HCT116 (cell line): ENCODE measurements around the gene CNTF. TPM values are rescaled to one million over a fixed set of nuclear protein-coding genes. Genes with fewer than 3 reads are reported as not detected.

Experiments used
- ATAC-seq: fragments of 200-7000 bp; cut with Tn5 transposase; 2 replicates; pipeline ENCODE4 v1.9.1; 2020; ENCODE audit warnings: mild to moderate bottlenecking, moderate library complexity
- BruUV-seq: library from RNA; stranded (reverse); fragments of 400-500 nt; replicated peaks from 2 replicates; lab custom pipeline; 2021; lab: Mats Ljungman, UMichigan
- CTCF ChIA-PET: fragments of 300-600 bp; sonication (Branson Sonifier 250); formaldehyde crosslinking; loops from one replicate; lab custom pipeline; 2021; ENCODE audit warnings: antibody characterized with exemption; lab: Charles Lee
- POLR2A ChIA-PET: fragments of 300-600, 350-600 bp; sonication (Branson Sonifier 250); formaldehyde crosslinking; loops from one replicate; lab custom pipeline; 2021; ENCODE audit warnings: antibody characterized with exemption; lab: Charles Lee
- RAD21 ChIA-PET, 2 experiments: fragments of 300-600 bp; sonication (Branson Sonifier 250); formaldehyde crosslinking; loops; one replicate each; lab custom pipeline; 2023; ENCODE audit warnings: low total read pairs in 2 of 2; ENCODE audit not compliant: uncharacterized antibody in 2 of 2, unreplicated experiment in 2 of 2, low non-redundant PET in 1 of 2; lab: Charles Lee
- DNase-seq: peaks from one replicate; pipeline ENCODE4 v3.0.0-alpha.2; 2010; ENCODE audit warnings: low read depth, low spot score
- H2AFZ ChIP-seq: fragments of 200-600 bp; shearing (Covaris generic), sonication (generic); 2 replicates; pipeline ENCODE4 v1.6.1; 2017; ENCODE audit warnings: low read depth, mixed run types, mixed read lengths, antibody characterized with exemption, low read length; ENCODE audit not compliant: poor library complexity, severe bottlenecking
- H3K27ac ChIP-seq: 2 replicates; pipeline ENCODE4 v1.5.1; 2012; ENCODE audit warnings: low read depth, low read length
- H3K27me3 ChIP-seq: fragments of 200-600 bp; sonication (generic); 2 replicates; pipeline ENCODE4 v1.6.1; 2016; ENCODE audit warnings: mixed run types, low read length, mixed read lengths; ENCODE audit not compliant: insufficient read depth
- H3K36me3 ChIP-seq, 2 experiments: fragments of 200-500 bp in 1 of 2; fragments of 200-600 bp in 1 of 2; sonication (Bioruptor generic) in 1 of 2; sonication (generic) in 1 of 2; 2 replicates each; pipeline versions ENCODE4 v1.5.1 to v1.6.1; 2014 to 2016; ENCODE audit warnings: low read length in 2 of 2, inconsistent platforms in 1 of 2, mixed read lengths in 1 of 2, mixed run types in 1 of 2; ENCODE audit not compliant: insufficient read depth in 2 of 2, control insufficient read depth in 1 of 2
- H3K4me1 ChIP-seq, 2 experiments: fragments of 200-600 bp in 1 of 2; sonication (generic) in 1 of 2; 2 replicates each; pipeline versions ENCODE4 v1.5.1 to v1.6.1; 2012 to 2017; ENCODE audit warnings: low read length in 2 of 2, inconsistent platforms in 1 of 2, mild to moderate bottlenecking in 1 of 2, mixed read lengths in 1 of 2, mixed run types in 1 of 2, moderate library complexity in 1 of 2; ENCODE audit not compliant: insufficient read depth in 2 of 2, control insufficient read depth in 1 of 2
- H3K4me2 ChIP-seq: fragments of 200-600 bp; sonication (generic); 2 replicates; pipeline ENCODE4 v1.6.1; 2017; ENCODE audit warnings: mixed run types, low read length, mixed read lengths
- H3K4me3 ChIP-seq, 2 experiments: fragments of 200-600 bp in 1 of 2; sonication (generic) in 1 of 2; replicated peaks in 1 of 2; 2 replicates each; pipeline ENCODE4 v1.5.1; 2011 to 2016; ENCODE audit warnings: low read length in 2 of 2, control low read depth in 1 of 2, low read depth in 1 of 2, mild to moderate bottlenecking in 1 of 2, mixed read lengths in 1 of 2, mixed run types in 1 of 2
- H3K79me2 ChIP-seq: fragments of 200-600 bp; sonication (generic); 2 replicates; pipeline ENCODE4 v1.6.1; 2017; ENCODE audit warnings: mild to moderate bottlenecking, mixed run types, low read length, moderate library complexity, mixed read lengths; ENCODE audit not compliant: insufficient read depth
- H3K9ac ChIP-seq: fragments of 200-600 bp; sonication (generic); 2 replicates; pipeline ENCODE4 v1.6.1; 2016; ENCODE audit warnings: low read length, mixed read lengths
- H3K9me2 ChIP-seq: fragments of 200-600 bp; sonication (generic), shearing (Covaris generic); 2 replicates; pipeline ENCODE4 v1.6.1; 2017; ENCODE audit warnings: mixed run types, mild to moderate bottlenecking, moderate library complexity; ENCODE audit not compliant: insufficient read depth
- H3K9me3 ChIP-seq, 2 experiments: fragments of 200-500 bp in 1 of 2; fragments of 200-600 bp in 1 of 2; sonication (Bioruptor generic) in 1 of 2; sonication (generic) in 1 of 2; 2 replicates each; pipeline ENCODE4 v1.6.1; 2014 to 2017; ENCODE audit warnings: low read length in 2 of 2, mixed read lengths in 2 of 2, inconsistent platforms in 1 of 2, low read depth in 1 of 2, mild to moderate bottlenecking in 1 of 2, mixed run types in 1 of 2, moderate library complexity in 1 of 2; ENCODE audit not compliant: control insufficient read depth in 1 of 2, insufficient read depth in 1 of 2
- H4K20me1 ChIP-seq: fragments of 200-600 bp; sonication (generic), shearing (Covaris generic); 2 replicates; pipeline ENCODE4 v1.6.1; 2017; ENCODE audit warnings: mixed run types, mild to moderate bottlenecking, moderate library complexity; ENCODE audit not compliant: insufficient read depth
- CBX3 ChIP-seq: IDR thresholded peaks from 2 replicates; pipeline ENCODE4 v1.6.1; 2012; ENCODE audit warnings: low read depth
- CEBPB ChIP-seq: IDR thresholded peaks from 2 replicates; pipeline ENCODE4 v1.6.1; 2012; ENCODE audit warnings: low read depth
- EGR1 ChIP-seq: IDR thresholded peaks from 2 replicates; pipeline ENCODE4 v1.6.1; 2012; ENCODE audit warnings: low read depth
- ELF1 ChIP-seq: IDR thresholded peaks from 2 replicates; pipeline ENCODE4 v1.6.1; 2012; ENCODE audit warnings: low read depth, borderline replicate concordance
- EZH2 ChIP-seq: fragments of 200-600 bp; sonication (generic); IDR thresholded peaks from 2 replicates; pipeline ENCODE4 v1.6.1; 2017; ENCODE audit warnings: antibody characterized with exemption, mixed run types
- JUND ChIP-seq: IDR thresholded peaks from 2 replicates; pipeline ENCODE4 v1.6.1; 2012
- MAX ChIP-seq: IDR thresholded peaks from 2 replicates; pipeline ENCODE4 v1.6.1; 2012
- POLR2A ChIP-seq: IDR thresholded peaks from 2 replicates; pipeline ENCODE4 v1.7.0; 2011; ENCODE audit warnings: borderline replicate concordance; ENCODE audit not compliant: insufficient read depth, insufficient read length; ENCODE audit errors: extremely low read depth
- POLR2AphosphoS5 ChIP-seq: IDR thresholded peaks from 2 replicates; pipeline ENCODE4 v1.6.1; 2011; ENCODE audit warnings: mild to moderate bottlenecking, low read depth, low read length, moderate library complexity
- RAD21 ChIP-seq: IDR thresholded peaks from 2 replicates; pipeline ENCODE4 v1.6.1; 2012; ENCODE audit warnings: low read depth, mild to moderate bottlenecking
- REST ChIP-seq: IDR thresholded peaks from 2 replicates; pipeline ENCODE4 v1.6.1; 2012; ENCODE audit warnings: low read depth
- SIN3A ChIP-seq: IDR thresholded peaks from 2 replicates; pipeline ENCODE4 v1.6.1; 2012; ENCODE audit warnings: low read depth
- SP1 ChIP-seq: IDR thresholded peaks from 2 replicates; pipeline ENCODE4 v1.6.1; 2012; ENCODE audit warnings: low read depth
- SRF ChIP-seq: IDR thresholded peaks from 2 replicates; pipeline ENCODE4 v1.6.1; 2012; ENCODE audit warnings: low read depth
- YY1 ChIP-seq: IDR thresholded peaks from 2 replicates; pipeline ENCODE4 v1.6.1; 2011; ENCODE audit warnings: low read length, low read depth, moderate library complexity, mild to moderate bottlenecking; ENCODE audit not compliant: insufficient replicate concordance; ENCODE audit errors: extremely low read depth
- ZBTB33 ChIP-seq: IDR thresholded peaks from 2 replicates; pipeline ENCODE4 v1.6.1; 2011; ENCODE audit warnings: mild to moderate bottlenecking, low read length, moderate library complexity; ENCODE audit not compliant: insufficient replicate concordance; ENCODE audit errors: extremely low read depth
- ZFX ChIP-seq: fragments of 450-650 bp; IDR thresholded peaks from 2 replicates; pipeline ENCODE4 v1.6.1; 2017
- intact Hi-C: fragments of 100-400 bp; cut with micrococcal nuclease; formaldehyde crosslinking; loops from 2 replicates; pipeline ENCODE4 v1.10.0; 2022
- total RNA-seq: library from RNA; stranded (reverse); gene quantifications from one replicate; pipeline ENCODE4 v1.2.1, GENCODE V29; 2021; ENCODE audit not compliant: unreplicated experiment

The CNTF gene
- total RNA-seq, 1 experiment from 2014 or later = 2.3 TPM

- TF ChIP-seq REST (no peak), POLR2A (no peak), POLR2AphosphoS5 (no peak), SP1 (no peak)
- Histone ChIP-seq H3K27me3 (no peaks in the 10 kb centered on the region), H3K9me3 (no peaks in the 10 kb centered on the region), H3K79me2 (no peaks in the 10 kb centered on the region), H3K9me2 (no peaks in the 10 kb centered on the region), H3K4me3 (no peak overlapping the region), H3K27ac (no peak overlapping the region), H3K4me1 (peaks cover 17 to 22% of the 10 kb centered on the region in 2 experiments), H4K20me1 (no peaks in the 10 kb centered on the region), H2AFZ (no peak overlapping the region), H3K4me2 (no peak overlapping the region), H3K9ac (no peak overlapping the region), H3K36me3 (no peaks in the 10 kb centered on the region)
- DNase-seq = no peak
- ATAC-seq = no peak
- ChIA-PET CTCF (interaction anchor here (1.0 to 1.6 kb wide), 3 partner anchors 133 to 404 kb away, joined by 4 to 8 read pairs (median 4); no protein-coding TSS in a partner anchor), POLR2A (no interaction called here), RAD21 (no interaction called here)
- no TSS peak for BruUV-seq
- intact Hi-C loops = loop anchor here (1.0 to 10.0 kb wide), 4 partner anchors 20 to 400 kb away; no protein-coding TSS in a partner anchor
Measured at GRCh38 chr11:58654908-58655296, 32.4 kb downstream of the CNTF start.

- BruUV-seq = no TSS peak
- Histone ChIP-seq H3K4me1 (peaks cover 22 to 29% of the 10 kb centered on the region in 2 experiments), H3K27ac (no peak overlapping the region), H3K9me2 (no peaks in the 10 kb centered on the region), H3K4me3 (no peak overlapping the region), H3K27me3 (no peaks in the 10 kb centered on the region), H3K36me3 (no peaks in the 10 kb centered on the region), H4K20me1 (no peaks in the 10 kb centered on the region), H2AFZ (no peak overlapping the region), H3K9me3 (no peaks in the 10 kb centered on the region), H3K4me2 (no peak overlapping the region), H3K79me2 (no peaks in the 10 kb centered on the region), H3K9ac (no peak overlapping the region)
- ChIA-PET CTCF (no interaction called here), RAD21 (no interaction called here), POLR2A (no interaction called here)
- ATAC-seq = no peak
- DNase-seq = no peak
- intact Hi-C loops = loop anchor here (10.0 kb wide), 1 partner anchor 398 kb away; no protein-coding TSS in a partner anchor
- TF ChIP-seq POLR2AphosphoS5 (no peak), EZH2 (no peak), CBX3 (no peak), SP1 (no peak), RAD21 (no peak), JUND (no peak), CEBPB (no peak), SIN3A (no peak), ELF1 (no peak), SRF (no peak), EGR1 (no peak), ZBTB33 (no peak), ZFX (no peak), MAX (no peak), YY1 (no peak)
Measured at GRCh38 chr11:58656348-58656747, 33.9 kb downstream of the CNTF start.
